CD4-positive, alpha-beta T cell treated with Interleukin-15 for 4 hours (primary cell): ENCODE results near the gene VOPP1.

ENCODE experiments used
- DNase-seq: peaks from one replicate; pipeline ENCODE4 v3.0.0-alpha.2; 2020; ENCODE audit warnings: low spot score

VOPP1 gene

GRCh38 chr7:55468495-55468894 lies 103.8 kb downstream of the VOPP1 start:
- DNase-seq = no peak

GRCh38 chr7:55467047-55467593 lies 105.2 kb downstream of the VOPP1 start:
- DNase-seq = no peak

- DNase-seq = no peak
These were observed 106.6 kb downstream of the VOPP1 start for GRCh38 chr7:55465691-55466090.

- DNase-seq = no peak
These were observed 107.9 kb downstream of the VOPP1 start for GRCh38 chr7:55464422-55464821.

- DNase-seq = no peak
These were observed 108.5 kb downstream of the VOPP1 start for GRCh38 chr7:55463686-55464262.

GRCh38 chr7:55458351-55458750 lies 114.0 kb downstream of the VOPP1 start:
- DNase-seq = no peak

- no peak for DNase-seq
These were observed 114.5 kb downstream of the VOPP1 start for GRCh38 chr7:55457801-55458200.

GRCh38 chr7:55452971-55453370 lies 119.3 kb downstream of the VOPP1 start:
- no peak for DNase-seq

- DNase-seq = no peak
These were observed 122.2 kb downstream of the VOPP1 start for GRCh38 chr7:55449992-55450535.

- DNase-seq = no peak
These were observed 122.9 kb downstream of the VOPP1 start for GRCh38 chr7:55449205-55449991.

- DNase-seq = no peak
These were observed 123.8 kb downstream of the VOPP1 start for GRCh38 chr7:55448526-55448925.

GRCh38 chr7:55444786-55445185 lies 127.5 kb downstream of the VOPP1 start:
- DNase-seq = no peak

GRCh38 chr7:55441774-55442522 lies 130.4 kb downstream of the VOPP1 start:
- no peak for DNase-seq

GRCh38 chr7:55441002-55441401 lies 131.3 kb downstream of the VOPP1 start:
- DNase-seq = no peak

GRCh38 chr7:55440040-55440690 lies 132.1 kb downstream of the VOPP1 start:
- DNase-seq = no peak

- DNase-seq = no peak
These were observed 132.7 kb downstream of the VOPP1 start for GRCh38 chr7:55439627-55440026.

GRCh38 chr7:55438757-55439525 lies 133.4 kb downstream of the VOPP1 start:
- DNase-seq = no peak

- no peak for DNase-seq
These were observed 134.1 kb downstream of the VOPP1 start for GRCh38 chr7:55438085-55438756.

GRCh38 chr7:55437375-55437774 lies 134.9 kb downstream of the VOPP1 start:
- DNase-seq = no peak

GRCh38 chr7:55436457-55436856 lies 135.8 kb downstream of the VOPP1 start:
- DNase-seq = no peak

- DNase-seq = no peak
These were observed 136.8 kb downstream of the VOPP1 start for GRCh38 chr7:55435466-55435865.
